ENCODE measurements around the gene VAV2.

The VAV2 gene

DNA sequence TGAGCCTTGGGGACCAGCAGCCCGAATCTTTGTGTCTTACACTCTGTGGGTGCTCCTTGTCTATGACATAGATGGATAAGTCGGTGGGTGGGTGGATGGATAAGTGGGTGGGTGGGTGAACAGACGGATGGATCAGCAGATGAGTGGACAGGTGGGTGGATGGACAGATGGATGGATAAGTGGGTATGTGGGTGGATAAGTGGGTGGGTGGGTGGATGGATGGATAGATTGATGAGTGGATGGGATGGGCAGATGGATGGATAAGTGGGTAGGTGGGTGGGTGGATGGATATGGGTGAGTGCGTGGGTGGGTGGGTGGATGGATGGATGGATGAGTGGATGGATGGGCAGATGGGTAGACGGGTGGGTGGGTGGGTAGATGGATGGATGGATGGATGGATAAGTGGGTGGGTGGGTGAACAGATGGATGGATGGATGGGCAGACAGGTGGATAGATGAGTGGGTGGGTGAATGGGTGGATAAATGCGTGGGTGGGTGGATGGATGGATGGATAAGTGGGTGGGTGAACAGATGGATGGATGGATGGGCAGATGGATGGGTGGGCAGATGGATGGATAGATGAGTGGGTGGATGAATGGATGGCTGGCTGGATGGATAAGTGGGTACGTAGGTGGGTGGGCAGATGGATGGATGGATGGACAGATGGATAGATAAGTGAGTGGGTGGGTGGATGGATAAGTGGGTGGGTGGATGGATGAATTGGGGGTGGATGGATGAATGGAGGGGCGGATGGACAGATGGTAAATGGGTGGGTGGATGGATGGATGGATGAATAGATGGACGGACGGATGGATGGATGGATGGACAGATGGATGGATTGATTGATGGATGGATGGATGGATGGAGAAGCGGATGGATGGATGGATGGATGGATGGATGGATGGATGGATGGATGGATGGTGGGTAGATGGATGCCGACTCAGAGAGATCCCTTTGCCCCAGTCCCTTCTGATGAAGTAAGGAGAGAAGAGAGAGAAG is 121.2 kb downstream of the VAV2 start:
- no peak for DNase-seq (ENCODE audit: insufficient read length, low spot score)

GRCh38 chr9:133869674-133870405 is 122.3 kb downstream of the VAV2 start:
- no peak for DNase-seq (ENCODE audit: insufficient read length, low spot score)

More for the DNA sequence above, 121.2 kb downstream of the VAV2 start:
- TF ChIP-seq CTCF (IDR thresholded peaks at IDR 0.05; ENCODE audit: insufficient read depth, missing control alignments): no peak
- FAIRE-seq: no peak

GRCh38 chr9:133868203-133868602 is 123.9 kb downstream of the VAV2 start:
- no peak for TF ChIP-seq CTCF (IDR thresholded peaks at IDR 0.05; ENCODE audit: insufficient read depth, missing control alignments)
- FAIRE-seq (no peak), DNase-seq (ENCODE audit: insufficient read length, low spot score) (no peak)

More at GRCh38 chr9:133869674-133870405, 122.3 kb downstream of the VAV2 start:
- no peak for TF ChIP-seq CTCF (IDR thresholded peaks at IDR 0.05; ENCODE audit: insufficient read depth, missing control alignments)
- FAIRE-seq: no peak

DNA sequence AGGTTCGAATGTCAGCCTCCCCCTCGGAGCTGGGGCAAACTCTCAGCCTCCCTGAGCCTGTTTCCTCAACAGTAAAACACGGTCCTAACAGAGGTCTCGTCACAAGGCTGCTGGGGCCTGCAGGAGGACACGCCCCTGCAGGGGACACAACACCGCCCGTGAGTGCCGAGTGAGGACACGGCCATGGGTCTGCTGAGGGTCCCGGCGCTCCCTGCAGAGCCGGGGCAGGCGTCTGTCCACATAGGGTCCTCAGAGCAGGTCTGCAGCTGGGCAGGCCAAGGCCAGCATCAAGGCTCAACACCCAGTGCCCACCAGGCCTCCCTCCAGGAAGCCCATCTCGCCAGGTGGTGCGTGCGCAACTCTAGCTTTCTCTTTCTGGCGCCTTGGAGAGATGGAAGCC is 125.2 kb downstream of the VAV2 start:
- TF ChIP-seq CTCF (IDR thresholded peaks at IDR 0.05; ENCODE audit: insufficient read depth, missing control alignments): no peak
- DNase-seq (ENCODE audit: insufficient read length, low spot score): no peak
- no peak for FAIRE-seq

DNA sequence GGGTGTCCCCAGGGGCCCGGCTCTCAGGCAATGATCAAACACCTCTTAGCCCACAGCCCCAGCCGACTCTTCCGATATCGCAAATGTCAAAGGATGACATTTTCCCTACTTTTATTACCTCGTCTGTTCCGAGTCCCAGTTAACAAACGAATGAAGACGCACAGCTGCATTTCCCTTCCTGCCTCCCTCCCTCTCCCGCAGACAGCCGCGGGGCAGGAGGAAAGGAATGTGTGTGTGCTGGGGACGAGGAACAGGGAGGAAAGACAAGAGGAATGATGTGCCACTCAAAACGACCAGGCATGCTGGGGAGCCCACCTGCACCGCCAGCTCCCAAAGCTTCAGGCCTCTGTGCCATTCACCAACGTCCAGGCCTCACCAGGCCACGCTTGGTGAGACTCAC is 128.1 kb downstream of the VAV2 start:
- TF ChIP-seq CTCF (IDR thresholded peaks at IDR 0.05; ENCODE audit: insufficient read depth, missing control alignments): no peak
- DNase-seq (ENCODE audit: insufficient read length, low spot score) (no peak), FAIRE-seq (no peak)

DNA sequence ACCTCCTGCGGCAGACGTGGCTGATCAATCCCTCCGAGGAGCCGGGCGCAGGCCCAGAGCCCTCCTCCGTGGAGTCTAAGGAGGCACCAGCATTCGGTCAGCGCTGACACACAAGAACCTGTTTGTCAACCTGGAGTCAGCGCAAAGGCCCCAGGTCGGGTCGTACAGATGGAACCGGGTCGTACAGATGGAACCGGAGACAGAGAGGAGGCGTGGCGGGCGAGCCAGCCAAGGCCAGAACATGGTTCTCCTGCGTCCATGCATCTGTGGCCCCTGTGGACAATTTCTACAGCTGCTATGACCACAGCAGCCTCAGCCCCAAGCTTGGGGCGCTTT is 128.9 kb downstream of the VAV2 start:
- DNase-seq (ENCODE audit: insufficient read length, low spot score) (no peak), FAIRE-seq (no peak)
- no peak for TF ChIP-seq CTCF (IDR thresholded peaks at IDR 0.05; ENCODE audit: insufficient read depth, missing control alignments)

All from D721Med (cell line).